DOHH2 (cell line): ENCODE results near the gene DIS3L2.

Experiments used
- H3F3A ChIP-seq: fragments of 200-600 bp; sonication (generic), shearing (Covaris generic); 2 replicates; pipeline ENCODE4 v1.6.0; 2016; ENCODE audit warnings: antibody characterized with exemption, mild to moderate bottlenecking; ENCODE audit not compliant: control insufficient read depth, insufficient read depth
- H3K27ac ChIP-seq: fragments of 200-600 bp; sonication (generic); 2 replicates; pipeline ENCODE4 v1.5.1; 2014; ENCODE audit warnings: low read depth, mild to moderate bottlenecking, low read length, moderate library complexity
- H3K27me3 ChIP-seq: fragments of 200-600 bp; sonication (generic); 2 replicates; pipeline ENCODE4 v1.6.1; 2014; ENCODE audit warnings: mild to moderate bottlenecking, low read length, mixed read lengths; ENCODE audit not compliant: control insufficient read depth
- H3K36me3 ChIP-seq: fragments of 200-600 bp; sonication (generic); 2 replicates; pipeline ENCODE4 v1.6.1; 2014; ENCODE audit warnings: mild to moderate bottlenecking, low read length, moderate library complexity, mixed read lengths; ENCODE audit not compliant: control insufficient read depth
- H3K4me1 ChIP-seq: fragments of 200-600 bp; sonication (generic); 2 replicates; pipeline ENCODE4 v1.6.1; 2014; ENCODE audit warnings: mild to moderate bottlenecking, low read length, mixed read lengths; ENCODE audit not compliant: control insufficient read depth
- H3K4me2 ChIP-seq: fragments of 200-600 bp; sonication (generic); 2 replicates; pipeline ENCODE4 v1.6.0; 2014; ENCODE audit warnings: mild to moderate bottlenecking, low read length, moderate library complexity
- H3K4me3 ChIP-seq: fragments of 200-600 bp; sonication (generic); 2 replicates; pipeline ENCODE4 v1.5.1; 2014; ENCODE audit warnings: mild to moderate bottlenecking, low read length, mixed read lengths
- H3K79me2 ChIP-seq: fragments of 200-600 bp; sonication (generic); 2 replicates; pipeline ENCODE4 v1.6.1; 2014; ENCODE audit warnings: mild to moderate bottlenecking, low read length, mixed read lengths; ENCODE audit not compliant: control insufficient read depth
- H3K9me2 ChIP-seq: fragments of 200-600 bp; sonication (generic); replicated peaks from 2 replicates; pipeline ENCODE4 v1.6.1; 2014; ENCODE audit warnings: mild to moderate bottlenecking, low read length, mixed read lengths; ENCODE audit not compliant: control insufficient read depth
- H3K9me3 ChIP-seq: fragments of 200-600 bp; sonication (generic); 2 replicates; pipeline ENCODE4 v1.6.1; 2014; ENCODE audit warnings: antibody characterized with exemption, low read length, mixed read lengths; ENCODE audit not compliant: control insufficient read depth, insufficient read depth
- H4K20me1 ChIP-seq: fragments of 200-600 bp; sonication (generic); 2 replicates; pipeline ENCODE4 v1.6.0; 2014; ENCODE audit warnings: low read depth, mild to moderate bottlenecking, antibody characterized with exemption, low read length, moderate library complexity; ENCODE audit not compliant: control insufficient read depth, insufficient read depth
- EZH2phosphoT487 ChIP-seq: fragments of 200-600 bp; sonication (generic); IDR thresholded peaks from 2 replicates; pipeline ENCODE4 v1.6.1; 2017; ENCODE audit warnings: borderline replicate concordance, mild to moderate bottlenecking, antibody characterized with exemption, low read length, moderate library complexity, mixed read lengths
- TF ChIP-seq, protein P1 (sequence below): fragments of 200-600 bp; sonication (generic); IDR thresholded peaks from one replicate; pipeline ENCODE4 v1.5.1; 2014; ENCODE audit warnings: antibody characterized with exemption, mild to moderate bottlenecking, low read depth, low read length; ENCODE audit not compliant: poor library complexity, severe bottlenecking

The DIS3L2 gene

GRCh38 chr2:232043966-232044365, 82.5 kb downstream of the DIS3L2 start:
- Histone ChIP-seq H3K79me2 (no peaks in the 10 kb centered on the region), H3K4me1 (no peaks in the 10 kb centered on the region), H3K36me3 (no peaks in the 10 kb centered on the region), H3K4me3 (no peak overlapping the region), H4K20me1 (no peaks in the 10 kb centered on the region), H3F3A (no peaks in the 10 kb centered on the region), H3K27ac (no peak overlapping the region), H3K9me2 (no peaks in the 10 kb centered on the region), H3K9me3 (no peaks in the 10 kb centered on the region), H3K4me2 (no peak overlapping the region), H3K27me3 (no peaks in the 10 kb centered on the region)
- TF ChIP-seq EZH2phosphoT487: no peak
- TF ChIP-seq, protein P1, sequence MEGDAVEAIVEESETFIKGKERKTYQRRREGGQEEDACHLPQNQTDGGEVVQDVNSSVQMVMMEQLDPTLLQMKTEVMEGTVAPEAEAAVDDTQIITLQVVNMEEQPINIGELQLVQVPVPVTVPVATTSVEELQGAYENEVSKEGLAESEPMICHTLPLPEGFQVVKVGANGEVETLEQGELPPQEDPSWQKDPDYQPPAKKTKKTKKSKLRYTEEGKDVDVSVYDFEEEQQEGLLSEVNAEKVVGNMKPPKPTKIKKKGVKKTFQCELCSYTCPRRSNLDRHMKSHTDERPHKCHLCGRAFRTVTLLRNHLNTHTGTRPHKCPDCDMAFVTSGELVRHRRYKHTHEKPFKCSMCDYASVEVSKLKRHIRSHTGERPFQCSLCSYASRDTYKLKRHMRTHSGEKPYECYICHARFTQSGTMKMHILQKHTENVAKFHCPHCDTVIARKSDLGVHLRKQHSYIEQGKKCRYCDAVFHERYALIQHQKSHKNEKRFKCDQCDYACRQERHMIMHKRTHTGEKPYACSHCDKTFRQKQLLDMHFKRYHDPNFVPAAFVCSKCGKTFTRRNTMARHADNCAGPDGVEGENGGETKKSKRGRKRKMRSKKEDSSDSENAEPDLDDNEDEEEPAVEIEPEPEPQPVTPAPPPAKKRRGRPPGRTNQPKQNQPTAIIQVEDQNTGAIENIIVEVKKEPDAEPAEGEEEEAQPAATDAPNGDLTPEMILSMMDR: no peak

DNA sequence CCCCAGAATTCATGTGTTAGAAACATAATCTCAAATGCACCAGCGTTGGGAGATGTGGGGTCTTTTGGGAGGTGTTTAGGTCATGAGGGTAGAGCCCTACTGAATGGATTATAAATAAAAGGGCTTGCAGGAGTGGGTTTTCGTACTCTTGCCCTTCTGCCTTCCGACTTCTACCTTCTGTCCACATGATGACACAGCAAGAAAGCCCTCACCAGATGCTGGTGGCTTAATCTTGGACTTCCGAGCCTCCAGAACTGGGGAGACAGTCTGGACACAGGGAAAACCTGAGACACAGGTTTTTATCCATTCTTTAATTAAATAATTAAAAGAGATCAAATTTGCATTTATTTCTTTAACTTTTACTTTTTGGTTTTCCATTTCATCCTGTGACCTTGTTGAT, 87.8 kb downstream of the DIS3L2 start:
- Histone ChIP-seq H3K4me1 (no peaks in the 10 kb centered on the region), H3K9me2 (no peaks in the 10 kb centered on the region), H3F3A (no peaks in the 10 kb centered on the region), H4K20me1 (no peaks in the 10 kb centered on the region), H3K36me3 (no peaks in the 10 kb centered on the region), H3K79me2 (peaks cover 2% of the 10 kb centered on the region; the same call in 1 of the 2 replicates), H3K9me3 (no peaks in the 10 kb centered on the region), H3K4me2 (no peak overlapping the region), H3K27me3 (no peaks in the 10 kb centered on the region), H3K4me3 (no peak overlapping the region), H3K27ac (no peak overlapping the region)
- TF ChIP-seq EZH2phosphoT487: no peak
- TF ChIP-seq, protein P1: no peak

- Histone ChIP-seq H3K4me1 (no peaks in the 10 kb centered on the region), H3K27me3 (no peaks in the 10 kb centered on the region), H3K79me2 (peaks cover 2% of the 10 kb centered on the region; the same call in 1 of the 2 replicates), H3K9me2 (no peaks in the 10 kb centered on the region), H3K4me2 (no peak overlapping the region), H3K27ac (no peak overlapping the region), H3K9me3 (no peaks in the 10 kb centered on the region), H4K20me1 (no peaks in the 10 kb centered on the region), H3K4me3 (no peak overlapping the region), H3K36me3 (no peaks in the 10 kb centered on the region), H3F3A (no peaks in the 10 kb centered on the region)
- TF ChIP-seq EZH2phosphoT487: no peak
- TF ChIP-seq, protein P1: no peak
These were observed 91.1 kb downstream of the DIS3L2 start for GRCh38 chr2:232052591-232052990.
